T-helper 1 cell treated with Interleukin-12 subunit alpha and Interleukin-12 subunit beta and Interleukin-4 antibody, amounts not matched to agents 30 μg/mL and 1 μg/mL, for 36 hours (primary cell): ENCODE data around the gene RAB4A.
A peak's percentile ranks its signal among the peaks of the same experiment; 100 is the strongest.

Experiments
- H3K27ac Mint-ChIP-seq: one replicate; pipeline ENCODE4 v1.8.0; 2021; ENCODE audit warnings: mild to moderate bottlenecking, mixed read lengths
- H3K27me3 Mint-ChIP-seq: one replicate; pipeline ENCODE4 v1.8.0; 2021; ENCODE audit warnings: low read depth, mixed read lengths
- H3K36me3 Mint-ChIP-seq: one replicate; pipeline ENCODE4 v1.8.0; 2021; ENCODE audit warnings: low read depth, mixed read lengths
- H3K4me1 Mint-ChIP-seq: one replicate; pipeline ENCODE4 v1.8.0; 2021; ENCODE audit warnings: low read depth, mixed read lengths
- H3K4me3 Mint-ChIP-seq: one replicate; pipeline ENCODE4 v1.8.0; 2021; ENCODE audit warnings: mild to moderate bottlenecking, moderate library complexity, mixed read lengths
- H3K9me3 Mint-ChIP-seq: one replicate; pipeline ENCODE4 v1.8.0; 2021; ENCODE audit warnings: mixed read lengths

Gene RAB4A

DNA sequence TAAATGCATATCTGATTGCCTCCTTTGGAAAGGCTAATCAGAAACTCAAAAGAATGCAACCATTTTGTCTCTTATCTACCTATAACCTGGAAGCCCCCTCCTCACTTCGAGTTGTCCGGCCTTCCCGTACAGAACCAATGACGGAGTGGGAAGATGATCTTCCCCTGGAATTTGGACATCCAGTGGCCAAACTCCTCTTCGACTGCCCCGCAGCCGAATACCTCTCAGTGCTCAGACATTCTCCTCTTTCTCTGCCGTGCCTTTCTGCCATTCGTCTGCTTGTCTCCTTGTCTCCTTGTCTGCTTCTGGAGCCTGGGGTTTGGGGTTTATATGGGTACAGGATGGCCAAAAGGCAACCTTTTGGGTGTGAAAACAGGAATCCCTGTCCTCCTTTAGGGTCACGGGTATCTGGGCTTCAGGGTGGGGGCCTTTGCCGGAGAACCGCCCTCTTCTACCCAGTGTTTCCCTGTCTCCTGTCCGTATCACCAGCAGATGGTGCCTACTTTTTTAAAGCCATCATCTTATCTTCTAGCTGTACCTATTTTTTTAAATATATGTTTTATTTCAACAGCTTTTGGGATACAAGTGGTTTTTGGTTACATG is 35.9 kb upstream of the RAB4A start:
- Mint-ChIP-seq H3K36me3 (no peaks in the 10 kb centered on the region), H3K9me3 (no peaks in the 10 kb centered on the region), H3K4me1 (peaks cover 2% of the 10 kb centered on the region), H3K27ac (no peak overlapping the region), H3K4me3 (no peak overlapping the region), H3K27me3 (peaks cover 19% of the 10 kb centered on the region)

DNA sequence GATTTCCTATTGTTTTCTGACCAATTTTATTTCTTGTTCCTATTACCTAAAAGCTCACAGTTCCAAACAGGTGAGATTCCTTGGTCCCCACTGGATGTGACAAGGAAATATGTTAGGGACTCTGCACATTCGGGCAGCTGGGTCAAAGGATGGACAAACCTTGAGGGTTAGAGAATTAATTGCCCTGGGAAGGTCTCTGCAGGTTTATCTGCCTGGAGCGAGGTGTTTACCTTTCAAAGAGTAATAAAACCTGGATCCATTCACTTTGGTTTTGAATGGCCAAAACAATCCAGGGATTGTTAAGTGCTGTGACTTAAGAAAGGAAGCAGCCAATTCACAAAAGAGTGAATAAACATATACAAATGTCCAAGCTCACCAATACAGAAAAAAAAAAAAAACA is 33.6 kb upstream of the RAB4A start:
- Mint-ChIP-seq H3K27ac (no peak overlapping the region), H3K4me3 (no peak overlapping the region), H3K4me1 (peaks cover 2% of the 10 kb centered on the region), H3K9me3 (no peaks in the 10 kb centered on the region), H3K36me3 (no peaks in the 10 kb centered on the region), H3K27me3 (peaks cover 11% of the 10 kb centered on the region)

DNA sequence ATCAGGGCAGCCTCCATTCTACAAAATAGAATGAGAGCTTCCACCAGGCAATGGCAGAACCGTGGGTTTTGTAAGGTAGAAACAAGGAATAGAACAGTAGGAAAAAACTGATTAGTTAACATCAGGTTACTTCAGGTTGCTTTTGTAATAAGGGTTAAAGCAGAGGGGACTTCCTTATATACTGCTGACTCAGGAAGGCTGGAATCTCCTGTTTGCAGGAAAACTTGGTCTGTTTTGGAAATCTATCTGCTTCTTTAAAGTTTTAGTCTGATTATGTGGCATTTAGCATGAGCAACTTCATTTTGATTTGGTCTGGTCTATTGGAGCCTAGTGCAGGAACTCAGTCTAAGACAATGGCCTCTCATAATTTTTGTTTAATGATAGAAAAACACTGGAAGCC is 32.7 kb upstream of the RAB4A start:
- Mint-ChIP-seq H3K36me3 (no peaks in the 10 kb centered on the region), H3K27ac (no peak overlapping the region), H3K27me3 (peaks cover 11% of the 10 kb centered on the region), H3K4me3 (no peak overlapping the region), H3K4me1 (no peaks in the 10 kb centered on the region), H3K9me3 (peaks cover 2% of the 10 kb centered on the region)

DNA sequence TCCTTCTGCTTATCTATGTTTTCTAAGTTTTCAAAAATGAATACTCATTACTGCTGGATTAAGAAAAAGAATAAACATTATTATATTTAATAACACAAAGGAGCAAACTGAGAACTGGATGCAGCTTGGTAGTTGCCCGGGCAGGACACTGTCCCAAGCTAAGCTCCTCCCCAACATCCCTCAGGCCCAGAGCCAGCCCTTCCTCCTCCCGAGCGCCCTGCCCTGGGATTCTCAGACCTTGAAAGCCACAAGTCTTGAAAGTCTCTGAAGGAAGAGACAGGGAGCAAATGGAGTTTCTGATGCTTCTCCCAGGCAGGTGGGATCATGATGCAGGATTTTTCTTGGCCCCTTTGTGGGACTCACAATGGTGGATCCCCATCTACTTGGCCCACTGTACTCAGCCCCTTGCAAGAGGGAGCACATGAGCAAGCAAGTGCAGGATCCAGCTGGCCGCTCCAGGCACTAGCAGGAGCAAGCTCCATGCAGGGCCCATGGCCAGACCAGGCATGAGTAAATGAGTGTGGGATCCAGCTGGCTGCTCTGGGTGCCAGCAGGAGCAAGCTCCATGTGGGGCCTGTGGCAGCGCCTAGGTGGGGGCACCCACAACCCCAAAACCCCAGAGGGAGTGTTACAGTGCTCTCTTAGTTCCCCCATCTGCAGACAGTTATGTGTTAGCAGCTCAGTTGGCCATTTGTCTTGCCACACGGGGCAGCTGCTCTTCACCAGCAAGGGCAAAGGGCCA is 32.1 kb upstream of the RAB4A start:
- Mint-ChIP-seq H3K4me3 (no peak overlapping the region), H3K9me3 (peaks cover 8% of the 10 kb centered on the region), H3K27ac (no peak overlapping the region), H3K36me3 (peaks cover 2% of the 10 kb centered on the region), H3K4me1 (no peaks in the 10 kb centered on the region), H3K27me3 (peaks cover 10% of the 10 kb centered on the region)

GRCh38 chr1:229240532-229240931 is 30.4 kb upstream of the RAB4A start:
- Mint-ChIP-seq H3K27me3 (peaks cover 18% of the 10 kb centered on the region), H3K9me3 (peaks cover 17% of the 10 kb centered on the region), H3K36me3 (peaks cover 2% of the 10 kb centered on the region), H3K4me3 (no peak overlapping the region), H3K27ac (no peak overlapping the region), H3K4me1 (no peaks in the 10 kb centered on the region)

GRCh38 chr1:229241390-229241789 is 29.5 kb upstream of the RAB4A start:
- no peaks in the 10 kb centered on the region for H3K4me1 Mint-ChIP-seq
- no peak overlapping the region for H3K4me3 Mint-ChIP-seq
- H3K36me3 Mint-ChIP-seq: peaks cover 2% of the 10 kb centered on the region
- peaks cover 20% of the 10 kb centered on the region for H3K27me3 Mint-ChIP-seq
- peaks cover 17% of the 10 kb centered on the region for H3K9me3 Mint-ChIP-seq
- H3K27ac Mint-ChIP-seq: no peak overlapping the region

DNA sequence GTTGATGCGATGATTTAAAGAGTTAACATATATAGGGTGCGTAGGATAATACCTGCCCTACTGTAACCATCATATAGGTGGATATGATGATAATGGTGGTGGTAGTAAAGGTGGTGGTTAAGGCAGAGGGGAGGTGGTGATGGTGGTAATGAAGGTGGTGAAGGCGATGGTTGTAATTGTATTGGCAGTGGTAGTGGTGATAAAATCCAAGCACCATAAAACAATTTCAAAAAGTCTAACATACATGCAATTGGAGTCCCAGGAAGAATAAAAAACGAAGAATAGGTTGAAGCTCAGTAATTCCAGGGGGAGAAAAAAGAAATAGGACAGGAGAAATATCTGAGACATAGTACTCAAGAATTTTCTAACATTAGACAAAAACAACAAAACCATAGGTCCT is 27.3 kb upstream of the RAB4A start:
- H3K4me3 Mint-ChIP-seq: no peak overlapping the region
- H3K27ac Mint-ChIP-seq: no peak overlapping the region
- peaks cover 2% of the 10 kb centered on the region for H3K36me3 Mint-ChIP-seq
- peaks cover 17% of the 10 kb centered on the region for H3K9me3 Mint-ChIP-seq
- H3K27me3 Mint-ChIP-seq: peaks cover 16% of the 10 kb centered on the region
- peaks cover under 1% of the 10 kb centered on the region for H3K4me1 Mint-ChIP-seq

DNA sequence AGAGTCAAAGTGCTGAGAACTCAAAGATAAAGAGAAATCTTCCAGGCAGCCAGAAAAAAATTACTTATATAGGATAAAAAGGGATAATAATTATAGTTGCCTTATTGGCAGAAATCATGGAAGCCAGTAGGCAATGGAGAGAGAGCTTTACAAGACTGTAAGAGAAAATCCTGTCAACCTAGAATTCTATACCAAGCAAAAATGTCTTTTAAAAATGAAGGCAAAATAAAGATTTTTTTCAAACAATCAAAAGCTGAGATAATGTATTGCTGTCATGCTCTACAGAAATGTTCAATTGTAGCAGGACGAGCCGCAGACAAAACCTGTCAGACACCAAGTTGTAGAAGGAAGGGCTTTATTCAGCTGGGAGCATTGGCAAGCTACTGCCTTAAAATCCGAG is 26.8 kb upstream of the RAB4A start:
- peaks cover 17% of the 10 kb centered on the region for H3K9me3 Mint-ChIP-seq
- H3K36me3 Mint-ChIP-seq: peaks cover 2% of the 10 kb centered on the region
- peaks cover 19% of the 10 kb centered on the region for H3K27me3 Mint-ChIP-seq
- peaks cover 3% of the 10 kb centered on the region for H3K4me1 Mint-ChIP-seq
- no peak overlapping the region for H3K27ac Mint-ChIP-seq
- no peak overlapping the region for H3K4me3 Mint-ChIP-seq

- peaks cover 36% of the 10 kb centered on the region for H3K27me3 Mint-ChIP-seq
- H3K4me3 Mint-ChIP-seq: no peak overlapping the region
- H3K27ac Mint-ChIP-seq: no peak overlapping the region
- peaks cover 2% of the 10 kb centered on the region for H3K36me3 Mint-ChIP-seq
- peaks cover 10% of the 10 kb centered on the region for H3K4me1 Mint-ChIP-seq
- peaks cover 17% of the 10 kb centered on the region for H3K9me3 Mint-ChIP-seq
These were observed 23.0 kb upstream of the RAB4A start for GRCh38 chr1:229247871-229248270.

GRCh38 chr1:229248821-229249817 is 21.8 kb upstream of the RAB4A start:
- Mint-ChIP-seq H3K27ac (no peak overlapping the region), H3K27me3 (peaks cover 30% of the 10 kb centered on the region), H3K9me3 (peaks cover 6% of the 10 kb centered on the region), H3K36me3 (no peaks in the 10 kb centered on the region), H3K4me1 (peaks cover 18% of the 10 kb centered on the region), H3K4me3 (no peak overlapping the region)

GRCh38 chr1:229249854-229250644 is 20.9 kb upstream of the RAB4A start:
- Mint-ChIP-seq H3K4me3 (no peak overlapping the region), H3K4me1 (peaks cover 22% of the 10 kb centered on the region), H3K27me3 (peaks cover 27% of the 10 kb centered on the region), H3K36me3 (no peaks in the 10 kb centered on the region), H3K9me3 (no peaks in the 10 kb centered on the region), H3K27ac (no peak overlapping the region)

DNA sequence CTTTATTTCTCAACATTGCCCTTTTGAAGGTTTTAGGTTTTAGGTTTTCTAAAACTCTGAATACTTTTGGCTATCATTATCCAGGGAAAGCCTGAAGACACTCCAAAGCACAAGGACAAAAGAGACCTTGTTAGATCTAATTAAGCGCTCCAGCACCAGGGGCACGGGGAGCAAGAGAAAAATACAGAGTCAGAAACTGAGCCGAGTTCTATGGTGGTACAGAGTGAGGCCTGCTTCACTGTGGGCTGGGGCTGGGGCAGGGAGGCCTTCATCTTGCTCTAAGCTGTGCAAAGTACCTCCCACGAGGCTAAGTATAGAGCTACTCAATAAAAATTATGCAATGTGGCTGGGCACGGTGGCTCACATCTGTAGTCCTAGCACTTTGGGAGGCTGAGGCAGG is 19.7 kb upstream of the RAB4A start:
- H3K4me1 Mint-ChIP-seq: peaks cover 26% of the 10 kb centered on the region

DNA sequence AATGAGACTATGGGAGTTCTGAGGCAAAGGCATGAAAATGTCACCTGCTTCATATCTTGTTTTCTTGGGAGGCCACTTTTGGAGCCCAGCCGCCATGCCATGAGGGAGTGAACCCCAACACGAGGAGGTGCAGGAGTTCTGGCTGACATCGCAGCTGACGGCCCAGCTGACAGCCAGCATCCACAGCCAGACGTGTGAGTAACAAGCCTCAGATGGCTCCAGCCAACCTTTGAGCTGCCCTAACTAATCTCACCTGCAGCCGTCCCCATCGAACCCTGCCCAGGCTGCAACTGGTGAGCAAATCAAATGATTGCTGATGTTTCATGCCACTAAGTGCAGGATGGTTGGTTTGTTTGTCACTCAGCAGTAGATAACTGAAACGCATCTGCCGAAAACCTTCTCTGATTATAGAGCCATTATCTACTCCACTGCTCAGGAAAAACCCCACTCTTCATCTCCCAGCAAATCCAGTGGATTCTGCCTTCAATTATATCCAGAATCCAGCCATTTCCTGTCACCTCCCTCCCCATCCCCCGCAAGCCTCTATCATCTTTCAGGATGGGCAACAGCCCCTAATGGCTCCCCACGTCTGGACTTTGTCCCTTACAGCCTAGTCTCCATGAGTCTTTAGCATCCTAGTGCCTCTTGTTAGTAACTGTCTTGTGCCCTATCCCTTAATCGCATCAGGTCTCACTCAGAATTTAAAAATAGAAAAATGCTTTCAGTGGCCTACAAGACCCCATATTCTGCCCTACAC is 18.5 kb upstream of the RAB4A start:
- Mint-ChIP-seq H3K4me1 (peaks cover 26% of the 10 kb centered on the region), H3K27ac (peak overlapping the region; percentile 95), H3K9me3 (no peaks in the 10 kb centered on the region), H3K36me3 (no peaks in the 10 kb centered on the region), H3K4me3 (no peak overlapping the region), H3K27me3 (peaks cover 34% of the 10 kb centered on the region)

More for the DNA sequence above, 19.7 kb upstream of the RAB4A start:
- peaks cover 34% of the 10 kb centered on the region for H3K27me3 Mint-ChIP-seq
- H3K4me3 Mint-ChIP-seq: no peak overlapping the region
- no peak overlapping the region for H3K27ac Mint-ChIP-seq
- no peaks in the 10 kb centered on the region for H3K9me3 Mint-ChIP-seq
- no peaks in the 10 kb centered on the region for H3K36me3 Mint-ChIP-seq
